Epithelial cell of esophagus (primary cell): ENCODE results near the gene TMEM132C.

Experiments used
- DNase-seq: peaks from one replicate; pipeline ENCODE4 v3.0.0; 2010; ENCODE audit warnings: low read depth
- H3K4me3 ChIP-seq: 2 replicates; pipeline ENCODE4 v1.5.1; 2011; ENCODE audit warnings: mild to moderate bottlenecking, low read length, control low read depth
- CTCF ChIP-seq: IDR thresholded peaks from 2 replicates; pipeline ENCODE4 v1.5.1; 2011; ENCODE audit warnings: low read depth, mild to moderate bottlenecking, low read length, control low read depth, inconsistent platforms; ENCODE audit not compliant: insufficient read depth; ENCODE audit errors: missing control alignments

Gene TMEM132C

GRCh38 chr12:128365032-128365431 lies 98.1 kb downstream of the TMEM132C start:
- TF ChIP-seq CTCF: no peak
- DNase-seq: no peak
- H3K4me3 ChIP-seq: no peak overlapping the region

- TF ChIP-seq CTCF: no peak
- H3K4me3 ChIP-seq: no peak overlapping the region
- no peak for DNase-seq
These were observed 98.8 kb downstream of the TMEM132C start for GRCh38 chr12:128365651-128366231.

- DNase-seq: no peak
- H3K4me3 ChIP-seq: no peak overlapping the region
- no peak for TF ChIP-seq CTCF
These were observed 101.0 kb downstream of the TMEM132C start for GRCh38 chr12:128367961-128368360.

- TF ChIP-seq CTCF: no peak
These were observed 114.6 kb downstream of the TMEM132C start for GRCh38 chr12:128381541-128381940.

GRCh38 chr12:128381946-128382345 lies 115.0 kb downstream of the TMEM132C start:
- TF ChIP-seq CTCF: no peak
- no peak overlapping the region for H3K4me3 ChIP-seq
- no peak for DNase-seq

More at GRCh38 chr12:128381541-128381940, 114.6 kb downstream of the TMEM132C start:
- H3K4me3 ChIP-seq: no peak overlapping the region
- no peak for DNase-seq

GRCh38 chr12:128382946-128383345 lies 116.0 kb downstream of the TMEM132C start:
- no peak overlapping the region for H3K4me3 ChIP-seq
- no peak for TF ChIP-seq CTCF
- DNase-seq: no peak

- DNase-seq: no peak
- no peak overlapping the region for H3K4me3 ChIP-seq
- TF ChIP-seq CTCF: no peak
These were observed 116.5 kb downstream of the TMEM132C start for GRCh38 chr12:128383357-128383937.
